Measurements from ENCODE around the gene CAMTA1. TPM values are rescaled to one million over a fixed set of nuclear protein-coding genes. Genes with fewer than 3 reads are reported as not detected.

Gene CAMTA1
- total RNA-seq, 2 experiments from 2014 or later, result 45.5 to 45.6 TPM

- POLR2A ChIA-PET, result no interaction called here
- ATAC-seq (ENCODE audit: low read depth), result no peak
- no peaks in the 10 kb centered on the region for H3K9me3 Mint-ChIP-seq
These were observed 325.1 kb downstream of the CAMTA1 start for GRCh38 chr1:7110321-7110720.

DNA sequence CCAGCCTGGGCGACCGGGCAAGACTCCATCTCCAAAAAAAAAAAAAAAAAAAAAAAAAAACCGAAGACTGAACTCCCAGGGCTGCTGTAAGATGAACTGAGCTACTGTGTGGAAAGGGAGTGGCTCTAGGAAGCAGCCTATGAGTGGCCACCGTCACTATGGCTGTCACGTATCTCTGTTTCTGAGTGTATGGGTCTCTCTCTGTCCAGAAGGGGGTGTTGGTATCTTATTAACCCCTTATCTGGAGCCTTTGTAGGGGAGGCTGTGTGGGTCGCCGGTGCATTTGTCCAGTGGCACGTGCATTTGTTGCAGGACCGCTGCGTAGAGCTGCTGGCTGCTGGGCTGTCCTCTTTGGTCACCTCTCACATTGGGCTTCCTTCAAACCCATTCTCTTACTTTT is 326.6 kb downstream of the CAMTA1 start:
- DNase-seq (no peak), ATAC-seq (ENCODE audit: low read depth) (no peak)
- POLR2A ChIA-PET, result no interaction called here
- Mint-ChIP-seq H3K4me1 (no peaks in the 10 kb centered on the region), H3K27me3 (no peaks in the 10 kb centered on the region), H3K4me3 (no peak overlapping the region), H3K9me3 (peaks cover 4% of the 10 kb centered on the region), H3K36me3 (no peaks in the 10 kb centered on the region), H3K27ac (no peak overlapping the region)

More at GRCh38 chr1:7110321-7110720, 325.1 kb downstream of the CAMTA1 start:
- H3K36me3 Mint-ChIP-seq, result no peaks in the 10 kb centered on the region
- H3K4me1 Mint-ChIP-seq, result no peaks in the 10 kb centered on the region
- no peak for DNase-seq
- H3K27me3 Mint-ChIP-seq, result peaks cover 2% of the 10 kb centered on the region
- H3K4me3 Mint-ChIP-seq, result no peak overlapping the region
- H3K27ac Mint-ChIP-seq, result no peak overlapping the region

DNA sequence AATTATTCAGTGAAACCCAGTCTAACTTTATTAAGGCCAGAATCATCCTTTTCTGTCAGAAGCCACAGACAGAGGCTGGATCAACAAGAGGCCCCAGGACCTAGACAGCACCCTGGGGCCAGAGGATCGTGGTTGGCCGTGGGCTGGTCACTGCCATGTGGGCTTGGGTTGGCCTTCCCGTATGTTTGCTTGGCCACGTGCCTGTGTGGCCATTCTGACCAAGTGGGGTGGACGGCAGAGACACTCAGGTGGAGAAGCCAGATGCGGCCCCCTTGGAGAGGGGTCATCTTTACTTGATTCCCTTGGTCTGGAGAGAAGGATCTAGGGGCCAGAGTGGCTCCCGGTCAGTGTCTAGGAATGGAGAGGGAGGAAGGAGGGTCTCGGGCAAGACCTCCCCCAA is 327.9 kb downstream of the CAMTA1 start:
- no peak overlapping the region for H3K4me3 Mint-ChIP-seq
- peaks cover 4% of the 10 kb centered on the region for H3K9me3 Mint-ChIP-seq
- no peak overlapping the region for H3K27ac Mint-ChIP-seq
- POLR2A ChIA-PET, result no interaction called here
- no peaks in the 10 kb centered on the region for H3K27me3 Mint-ChIP-seq
- ATAC-seq (ENCODE audit: low read depth) (no peak), DNase-seq (no peak)
- no peaks in the 10 kb centered on the region for H3K4me1 Mint-ChIP-seq
- H3K36me3 Mint-ChIP-seq, result no peaks in the 10 kb centered on the region

DNA sequence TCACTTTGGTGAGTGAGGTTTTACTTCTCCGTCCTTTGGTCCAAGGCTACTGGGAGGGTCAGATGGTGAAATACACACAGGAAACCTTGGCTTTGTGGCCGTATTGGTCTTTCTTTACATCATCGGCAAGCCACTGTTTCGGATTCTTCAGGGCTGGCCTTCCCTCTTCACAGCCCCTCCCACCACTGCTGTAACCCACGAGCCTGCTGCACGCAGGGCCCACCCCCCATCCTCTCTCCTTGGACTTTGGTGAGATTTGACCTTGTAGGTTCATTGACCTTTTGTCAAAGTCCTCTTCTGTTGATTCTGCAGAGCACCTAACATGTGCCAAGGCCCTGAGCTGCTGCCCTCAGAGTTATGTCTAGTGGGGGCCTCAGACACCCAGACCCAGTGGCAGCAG is 328.6 kb downstream of the CAMTA1 start:
- POLR2A ChIA-PET, result no interaction called here
- Mint-ChIP-seq H3K4me1 (no peaks in the 10 kb centered on the region), H3K4me3 (no peak overlapping the region), H3K27me3 (no peaks in the 10 kb centered on the region), H3K9me3 (peaks cover 4% of the 10 kb centered on the region), H3K27ac (no peak overlapping the region), H3K36me3 (no peaks in the 10 kb centered on the region)
- no peak for ATAC-seq (ENCODE audit: low read depth)
- DNase-seq, result no peak

DNA sequence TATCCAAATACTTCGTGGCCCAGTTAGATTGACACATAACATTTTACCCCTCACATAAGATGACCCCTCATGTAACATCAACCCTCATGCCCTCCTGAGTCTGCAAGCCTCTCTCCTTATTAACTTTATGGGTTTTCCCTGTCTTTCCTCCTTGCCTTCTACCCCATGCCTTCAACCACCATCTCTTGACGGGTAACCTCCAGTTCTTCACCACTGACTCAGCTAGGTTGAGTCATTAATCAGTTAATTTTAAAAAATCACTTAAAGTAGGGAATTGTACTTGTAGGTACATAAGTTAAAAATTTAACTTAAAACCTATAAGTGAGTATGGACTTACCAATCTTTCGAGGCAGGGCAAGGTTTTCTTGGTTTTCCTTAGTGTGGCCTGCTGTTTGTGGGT is 330.7 kb downstream of the CAMTA1 start:
- Mint-ChIP-seq H3K4me3 (no peak overlapping the region), H3K4me1 (no peaks in the 10 kb centered on the region), H3K27ac (no peak overlapping the region), H3K27me3 (no peaks in the 10 kb centered on the region), H3K9me3 (peaks cover 4% of the 10 kb centered on the region), H3K36me3 (no peaks in the 10 kb centered on the region)
- ATAC-seq (ENCODE audit: low read depth) (no peak), DNase-seq (no peak)
- POLR2A ChIA-PET, result no interaction called here

GRCh38 chr1:7117399-7118281 is 332.4 kb downstream of the CAMTA1 start:
- no peak for DNase-seq
- no peak for ATAC-seq (ENCODE audit: low read depth)
- Mint-ChIP-seq H3K27me3 (no peaks in the 10 kb centered on the region), H3K36me3 (no peaks in the 10 kb centered on the region), H3K9me3 (peaks cover 4% of the 10 kb centered on the region), H3K27ac (no peak overlapping the region), H3K4me1 (no peaks in the 10 kb centered on the region), H3K4me3 (no peak overlapping the region)
- POLR2A ChIA-PET, result no interaction called here

DNA sequence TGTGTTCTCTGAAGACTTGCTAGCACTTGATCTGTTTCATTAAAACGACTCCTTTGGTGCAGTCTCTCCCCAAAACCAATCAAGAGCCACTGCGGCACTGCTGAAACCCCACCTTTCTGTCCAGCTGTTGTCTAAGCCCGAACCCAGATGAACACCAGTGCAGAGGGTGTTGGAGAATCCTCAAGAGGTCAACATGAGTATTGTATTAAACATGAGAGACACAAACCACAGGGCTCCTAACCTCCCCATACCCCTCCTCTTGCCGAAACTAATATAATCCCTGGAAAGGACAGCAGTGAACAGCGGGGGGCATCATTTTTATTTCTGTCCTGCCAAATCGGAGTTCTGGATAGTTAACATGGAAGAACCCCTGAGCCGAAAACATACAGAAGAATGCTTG is 333.9 kb downstream of the CAMTA1 start:
- no peak for DNase-seq
- Mint-ChIP-seq H3K27ac (no peak overlapping the region), H3K9me3 (peaks cover 4% of the 10 kb centered on the region), H3K4me3 (no peak overlapping the region), H3K36me3 (no peaks in the 10 kb centered on the region), H3K27me3 (no peaks in the 10 kb centered on the region), H3K4me1 (no peaks in the 10 kb centered on the region)
- no peak for ATAC-seq (ENCODE audit: low read depth)
- POLR2A ChIA-PET, result no interaction called here

- DNase-seq, result no peak
- Mint-ChIP-seq H3K27me3 (no peaks in the 10 kb centered on the region), H3K27ac (no peak overlapping the region), H3K9me3 (peaks cover under 1% of the 10 kb centered on the region), H3K4me1 (no peaks in the 10 kb centered on the region), H3K4me3 (no peak overlapping the region), H3K36me3 (no peaks in the 10 kb centered on the region)
- POLR2A ChIA-PET, result no interaction called here
- no peak for ATAC-seq (ENCODE audit: low read depth)
These were observed 335.8 kb downstream of the CAMTA1 start for GRCh38 chr1:7120863-7121621.

- Mint-ChIP-seq H3K36me3 (no peaks in the 10 kb centered on the region), H3K9me3 (no peaks in the 10 kb centered on the region), H3K27ac (no peak overlapping the region), H3K27me3 (no peaks in the 10 kb centered on the region), H3K4me1 (no peaks in the 10 kb centered on the region), H3K4me3 (no peak overlapping the region)
- DNase-seq, result no peak
- no peak for ATAC-seq (ENCODE audit: low read depth)
- POLR2A ChIA-PET, result no interaction called here
These were observed 336.4 kb downstream of the CAMTA1 start for GRCh38 chr1:7121622-7121988.

DNA sequence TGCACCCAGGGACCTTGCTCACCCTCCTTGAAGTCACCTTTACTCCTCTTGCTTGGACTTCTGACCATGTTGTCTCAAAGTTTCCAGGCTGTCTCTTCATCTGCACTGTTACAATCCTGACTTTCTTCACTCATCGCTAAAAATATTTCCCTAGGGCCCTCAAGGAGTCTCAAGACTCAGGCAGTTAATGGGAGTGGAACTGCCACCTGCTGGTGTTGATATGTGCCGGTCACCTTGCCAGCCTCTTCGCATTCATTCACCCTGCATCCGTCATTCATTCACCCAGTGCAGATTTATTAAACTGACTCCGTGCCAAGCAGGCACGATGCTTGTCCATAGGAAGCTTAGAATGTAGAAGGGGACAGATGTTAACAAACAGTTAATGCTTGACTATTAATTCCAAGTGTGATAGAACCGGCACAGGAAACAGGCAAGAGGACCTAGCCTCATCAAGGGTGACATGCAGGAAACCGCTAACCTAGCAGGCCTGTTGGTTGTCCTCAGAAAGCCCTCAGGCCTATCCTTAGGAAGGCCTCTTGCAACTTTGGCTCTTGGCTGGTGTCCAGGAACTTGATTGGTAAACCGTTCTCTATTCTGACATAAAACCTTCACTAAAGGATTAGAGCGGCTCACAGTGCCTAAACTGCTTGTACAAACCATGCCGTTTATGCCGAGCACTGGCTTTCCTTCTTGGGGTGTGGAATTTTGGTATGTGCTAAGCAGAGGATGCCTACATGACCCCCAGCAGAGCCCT is 342.2 kb downstream of the CAMTA1 start:
- no peak overlapping the region for H3K4me3 Mint-ChIP-seq
- peaks cover 5% of the 10 kb centered on the region for H3K4me1 Mint-ChIP-seq
- H3K36me3 Mint-ChIP-seq, result no peaks in the 10 kb centered on the region
- no peak overlapping the region for H3K27ac Mint-ChIP-seq
- H3K27me3 Mint-ChIP-seq, result peaks cover 4% of the 10 kb centered on the region
- DNase-seq (no peak), ATAC-seq (ENCODE audit: low read depth) (no peak)
- POLR2A ChIA-PET, result no interaction called here
- no peaks in the 10 kb centered on the region for H3K9me3 Mint-ChIP-seq

DNA sequence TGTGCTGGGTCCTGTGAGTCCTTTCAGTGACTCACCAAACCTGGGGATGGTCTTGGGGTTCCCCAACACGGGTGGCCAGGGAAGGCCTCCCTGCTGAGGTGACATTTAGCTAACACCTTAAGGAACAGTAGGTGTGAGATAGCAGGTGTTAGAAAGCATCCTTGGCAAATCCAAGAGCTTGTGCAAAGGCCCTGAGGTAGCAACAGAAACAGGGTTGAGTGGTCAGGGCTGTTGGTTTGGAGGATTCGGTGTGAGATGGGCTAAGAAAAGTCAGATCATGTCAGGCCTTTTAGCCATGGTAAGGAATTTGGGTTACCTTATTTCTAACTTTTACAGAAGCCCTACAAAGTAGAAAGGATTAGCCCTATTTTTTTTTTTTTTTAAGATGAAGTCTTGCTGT is 343.0 kb downstream of the CAMTA1 start:
- Mint-ChIP-seq H3K36me3 (no peaks in the 10 kb centered on the region), H3K27me3 (peaks cover 5% of the 10 kb centered on the region), H3K9me3 (no peaks in the 10 kb centered on the region), H3K4me1 (peaks cover 5% of the 10 kb centered on the region), H3K4me3 (no peak overlapping the region), H3K27ac (no peak overlapping the region)
- no peak for DNase-seq
- POLR2A ChIA-PET, result interaction anchor here (0.6 kb wide), 1 partner anchor 99 kb away, joined by 3 read pairs; no protein-coding TSS in a partner anchor
- no peak for ATAC-seq (ENCODE audit: low read depth)

- Mint-ChIP-seq H3K9me3 (no peaks in the 10 kb centered on the region), H3K4me3 (no peak overlapping the region), H3K4me1 (peaks cover 5% of the 10 kb centered on the region), H3K27ac (no peak overlapping the region), H3K27me3 (peaks cover 6% of the 10 kb centered on the region), H3K36me3 (no peaks in the 10 kb centered on the region)
- POLR2A ChIA-PET, result no interaction called here
- no peak for ATAC-seq (ENCODE audit: low read depth)
- DNase-seq, result no peak
These were observed 344.9 kb downstream of the CAMTA1 start for GRCh38 chr1:7130127-7130526.

DNA sequence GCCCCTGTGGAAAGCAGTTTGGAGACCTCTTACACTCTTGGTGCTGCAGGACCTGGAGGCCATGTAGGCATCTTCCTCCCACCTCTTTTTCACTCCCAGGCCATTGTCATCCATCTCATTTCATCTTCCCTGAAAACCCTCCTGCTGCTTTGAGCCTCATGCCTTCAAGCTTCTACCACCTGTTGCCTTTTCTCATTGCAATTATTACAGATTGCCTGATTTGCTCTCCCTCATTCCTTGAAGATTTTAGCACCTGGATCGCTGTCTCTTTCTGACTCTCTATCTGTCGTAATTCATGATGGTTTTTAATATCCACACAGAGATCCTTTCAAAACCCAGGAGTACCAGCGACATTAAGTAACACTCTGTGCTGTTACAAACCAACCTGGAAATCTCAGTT is 350.2 kb downstream of the CAMTA1 start:
- Mint-ChIP-seq H3K27me3 (peaks cover 15% of the 10 kb centered on the region), H3K36me3 (no peaks in the 10 kb centered on the region), H3K9me3 (no peaks in the 10 kb centered on the region), H3K4me3 (no peak overlapping the region), H3K4me1 (no peaks in the 10 kb centered on the region), H3K27ac (no peak overlapping the region)
- DNase-seq, result no peak
- POLR2A ChIA-PET, result no interaction called here
- ATAC-seq (ENCODE audit: low read depth), result no peak
